Measurements from ENCODE around the gene RASL12. TPM values are rescaled to one million over a fixed set of nuclear protein-coding genes. Genes with fewer than 3 reads are reported as not detected.

Gene RASL12
- total RNA-seq, 1 donor from 2014 or later, result 0.38 TPM

DNA sequence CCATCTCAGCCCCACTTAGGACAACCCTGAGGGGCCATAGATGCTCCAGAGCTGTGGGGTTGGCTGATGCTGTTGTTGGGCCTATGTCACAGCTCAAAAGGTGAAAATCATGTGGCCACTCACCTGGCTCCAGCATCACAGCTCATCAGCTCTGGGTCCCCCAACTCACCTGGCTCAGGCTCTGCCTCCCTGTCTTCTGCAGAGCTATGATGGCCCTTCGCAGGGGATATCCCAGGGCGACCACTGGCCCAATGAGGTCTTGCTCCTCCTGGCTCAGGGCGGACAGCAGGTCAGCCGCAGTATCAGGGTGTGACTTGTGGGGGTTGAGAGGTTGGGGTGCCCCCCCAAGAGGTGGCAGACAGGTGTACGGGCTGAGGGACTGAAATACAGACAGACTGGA is 31.5 kb upstream of the RASL12 start:
- H3K9me3 Mint-ChIP-seq (ENCODE audit: low read depth), result no peaks in the 10 kb centered on the region
- no peak overlapping the region for H3K4me3 Mint-ChIP-seq (ENCODE audit: low read depth)
- H3K36me3 Mint-ChIP-seq (ENCODE audit: insufficient read depth), result peaks cover 13% of the 10 kb centered on the region
- DNase-seq (ENCODE audit: low spot score, unreplicated experiment), result no peak
- H3K27ac Mint-ChIP-seq, result no peak overlapping the region
- TF ChIP-seq, protein P1, sequence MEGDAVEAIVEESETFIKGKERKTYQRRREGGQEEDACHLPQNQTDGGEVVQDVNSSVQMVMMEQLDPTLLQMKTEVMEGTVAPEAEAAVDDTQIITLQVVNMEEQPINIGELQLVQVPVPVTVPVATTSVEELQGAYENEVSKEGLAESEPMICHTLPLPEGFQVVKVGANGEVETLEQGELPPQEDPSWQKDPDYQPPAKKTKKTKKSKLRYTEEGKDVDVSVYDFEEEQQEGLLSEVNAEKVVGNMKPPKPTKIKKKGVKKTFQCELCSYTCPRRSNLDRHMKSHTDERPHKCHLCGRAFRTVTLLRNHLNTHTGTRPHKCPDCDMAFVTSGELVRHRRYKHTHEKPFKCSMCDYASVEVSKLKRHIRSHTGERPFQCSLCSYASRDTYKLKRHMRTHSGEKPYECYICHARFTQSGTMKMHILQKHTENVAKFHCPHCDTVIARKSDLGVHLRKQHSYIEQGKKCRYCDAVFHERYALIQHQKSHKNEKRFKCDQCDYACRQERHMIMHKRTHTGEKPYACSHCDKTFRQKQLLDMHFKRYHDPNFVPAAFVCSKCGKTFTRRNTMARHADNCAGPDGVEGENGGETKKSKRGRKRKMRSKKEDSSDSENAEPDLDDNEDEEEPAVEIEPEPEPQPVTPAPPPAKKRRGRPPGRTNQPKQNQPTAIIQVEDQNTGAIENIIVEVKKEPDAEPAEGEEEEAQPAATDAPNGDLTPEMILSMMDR (IDR thresholded peaks at IDR 0.05; ENCODE audit: unreplicated experiment), result no peak
- H3K27me3 Mint-ChIP-seq, result peaks cover 8% of the 10 kb centered on the region
- H3K4me1 Mint-ChIP-seq (ENCODE audit: low read depth), result peaks cover 2% of the 10 kb centered on the region

DNA sequence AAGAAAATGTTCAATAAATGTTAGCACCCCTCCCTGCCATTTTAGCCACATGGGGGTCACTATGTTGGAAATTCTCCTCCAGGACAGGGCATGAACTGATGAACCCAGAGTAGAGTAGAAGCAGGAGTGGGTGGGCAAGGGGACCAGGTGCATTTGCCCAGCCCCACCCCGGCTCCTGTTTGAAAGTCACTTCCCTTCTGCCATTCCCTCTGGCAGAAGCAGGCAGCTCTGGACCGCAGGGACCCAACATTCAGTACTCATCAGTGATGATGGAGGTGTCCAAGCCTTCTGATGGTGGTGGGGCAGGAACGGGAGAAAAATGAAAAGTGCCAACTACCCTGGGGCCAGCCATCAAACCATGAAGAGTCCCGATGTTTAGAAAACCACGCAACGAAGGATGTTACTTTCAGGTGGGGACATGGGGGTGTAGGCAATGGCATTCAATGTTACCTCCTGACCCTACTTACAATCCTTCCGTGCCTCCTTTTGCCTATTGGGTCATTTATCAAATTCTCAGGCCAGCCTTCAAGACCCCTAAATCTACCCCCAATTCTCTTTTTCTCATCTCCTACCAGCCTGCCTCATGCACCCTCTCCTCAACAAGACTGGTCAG is 30.0 kb upstream of the RASL12 start:
- TF ChIP-seq, protein P1 (IDR thresholded peaks at IDR 0.05; ENCODE audit: unreplicated experiment), result no peak
- Mint-ChIP-seq H3K27ac (no peak overlapping the region), H3K27me3 (peaks cover 2% of the 10 kb centered on the region), H3K36me3 (ENCODE audit: insufficient read depth) (peaks cover 13% of the 10 kb centered on the region), H3K4me3 (ENCODE audit: low read depth) (no peak overlapping the region), H3K9me3 (ENCODE audit: low read depth) (no peaks in the 10 kb centered on the region), H3K4me1 (ENCODE audit: low read depth) (peaks cover 2% of the 10 kb centered on the region)
- DNase-seq (ENCODE audit: low spot score, unreplicated experiment), result no peak

DNA sequence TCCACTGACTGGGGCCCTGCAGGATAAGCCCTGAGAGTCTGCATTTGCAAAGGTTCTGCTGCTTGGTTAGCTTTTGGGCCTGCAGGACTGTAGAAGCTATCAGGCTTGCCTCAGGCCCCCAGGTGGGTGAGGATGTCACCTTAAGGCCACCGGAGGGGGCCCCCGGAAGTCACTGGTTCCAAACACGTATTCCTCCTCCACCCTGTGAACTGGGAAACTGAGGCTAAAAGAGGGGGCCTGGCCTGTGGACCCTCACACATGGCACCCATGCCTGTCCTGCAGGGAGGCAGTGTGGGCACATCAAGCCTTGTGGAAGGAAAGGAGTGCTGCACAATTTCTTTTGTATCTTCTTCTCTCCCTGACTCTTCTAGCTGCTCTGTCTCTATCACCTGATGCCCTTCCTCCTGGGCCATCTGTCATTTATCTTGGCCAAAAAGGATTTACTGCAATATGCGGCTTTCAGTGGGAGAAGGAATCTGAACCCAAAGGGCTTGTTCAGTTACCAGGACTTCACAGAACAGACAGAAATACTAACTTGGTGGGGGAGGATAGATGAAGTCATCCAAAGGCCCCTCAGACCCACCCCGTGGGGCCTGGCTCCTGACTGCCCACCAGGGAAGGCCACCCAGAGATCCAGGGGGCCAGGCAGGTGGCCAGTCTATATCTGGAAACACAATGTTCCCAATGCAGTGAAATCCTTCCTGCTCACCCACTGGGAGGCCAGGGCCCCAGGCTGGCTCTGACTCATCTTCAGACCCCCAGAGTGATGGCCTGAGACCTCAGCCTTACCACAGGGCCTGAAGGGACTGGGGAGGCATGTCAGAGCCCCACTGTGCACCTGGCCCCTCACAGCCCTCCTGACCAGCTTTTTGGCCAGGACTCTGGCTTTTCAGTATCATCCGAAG is 28.9 kb upstream of the RASL12 start:
- H3K9me3 Mint-ChIP-seq (ENCODE audit: low read depth), result no peaks in the 10 kb centered on the region
- no peak for DNase-seq (ENCODE audit: low spot score, unreplicated experiment)
- peaks cover 2% of the 10 kb centered on the region for H3K27me3 Mint-ChIP-seq
- H3K27ac Mint-ChIP-seq, result no peak overlapping the region
- H3K4me1 Mint-ChIP-seq (ENCODE audit: low read depth), result peaks cover 2% of the 10 kb centered on the region
- H3K4me3 Mint-ChIP-seq (ENCODE audit: low read depth), result no peak overlapping the region
- TF ChIP-seq, protein P1 (IDR thresholded peaks at IDR 0.05; ENCODE audit: unreplicated experiment), result no peak
- H3K36me3 Mint-ChIP-seq (ENCODE audit: insufficient read depth), result peaks cover 13% of the 10 kb centered on the region

DNA sequence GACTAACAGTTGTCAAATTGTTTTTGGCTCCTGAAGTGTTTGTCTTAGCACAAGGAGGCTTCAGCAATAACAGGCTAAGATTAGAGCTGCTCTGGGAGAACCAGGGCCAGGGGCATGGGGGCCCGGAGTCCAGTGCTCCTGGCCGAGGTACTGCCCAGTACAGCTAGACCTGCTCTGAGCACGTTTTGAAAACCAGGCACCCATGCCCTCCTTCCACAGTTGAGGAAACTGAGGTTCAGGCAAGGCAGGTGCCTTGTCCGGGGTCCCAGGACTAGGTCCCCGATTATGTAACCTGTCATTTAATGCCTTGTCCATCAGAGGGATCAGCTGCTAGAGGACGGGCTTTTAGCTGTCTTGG is 27.9 kb upstream of the RASL12 start:
- Mint-ChIP-seq H3K4me1 (ENCODE audit: low read depth) (no peaks in the 10 kb centered on the region), H3K4me3 (ENCODE audit: low read depth) (no peak overlapping the region), H3K27ac (no peak overlapping the region), H3K36me3 (ENCODE audit: insufficient read depth) (peaks cover 11% of the 10 kb centered on the region), H3K9me3 (ENCODE audit: low read depth) (no peaks in the 10 kb centered on the region), H3K27me3 (no peaks in the 10 kb centered on the region)
- TF ChIP-seq, protein P1 (IDR thresholded peaks at IDR 0.05; ENCODE audit: unreplicated experiment), result no peak
- DNase-seq (ENCODE audit: low spot score, unreplicated experiment), result no peak

DNA sequence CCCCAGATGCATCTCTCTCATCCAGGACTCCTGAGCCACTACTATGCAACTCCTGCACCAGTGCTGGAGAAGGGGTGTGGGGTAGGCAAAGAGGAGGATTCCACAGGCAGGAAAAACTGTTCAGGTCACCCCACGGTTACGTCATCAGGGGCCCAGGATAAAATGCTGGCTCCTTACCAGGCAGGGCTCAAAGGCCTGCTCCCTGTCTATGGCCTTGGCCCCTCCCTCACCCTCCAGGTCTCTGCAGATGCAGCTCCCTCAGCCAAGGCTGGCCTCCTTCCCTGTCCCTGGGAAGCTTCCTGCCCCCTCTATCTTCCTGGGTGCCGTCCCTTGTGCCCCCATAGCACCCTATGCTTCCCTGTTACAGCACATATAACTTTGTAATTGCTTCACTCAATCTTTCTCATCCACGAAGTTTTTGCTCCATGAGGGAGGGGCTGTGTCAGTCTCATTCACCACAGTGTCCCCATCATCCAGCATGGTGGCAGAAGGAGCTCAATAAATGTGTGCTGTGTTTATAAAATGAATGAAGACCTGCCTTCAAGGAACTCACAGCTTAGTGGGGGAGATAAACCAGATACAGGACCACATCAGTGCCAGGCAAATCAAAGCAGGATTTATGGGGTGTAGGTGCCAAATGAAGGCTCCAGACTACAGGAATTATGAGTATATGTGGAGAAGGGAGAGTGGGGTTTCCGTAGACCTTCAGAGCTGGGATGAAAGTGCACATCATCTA is 27.4 kb upstream of the RASL12 start:
- no peak overlapping the region for H3K4me3 Mint-ChIP-seq (ENCODE audit: low read depth)
- H3K27ac Mint-ChIP-seq, result no peak overlapping the region
- H3K27me3 Mint-ChIP-seq, result no peaks in the 10 kb centered on the region
- peaks cover 9% of the 10 kb centered on the region for H3K36me3 Mint-ChIP-seq (ENCODE audit: insufficient read depth)
- no peaks in the 10 kb centered on the region for H3K4me1 Mint-ChIP-seq (ENCODE audit: low read depth)
- DNase-seq (ENCODE audit: low spot score, unreplicated experiment), result no peak
- no peaks in the 10 kb centered on the region for H3K9me3 Mint-ChIP-seq (ENCODE audit: low read depth)
- TF ChIP-seq, protein P1 (IDR thresholded peaks at IDR 0.05; ENCODE audit: unreplicated experiment), result no peak
